T-helper 1 cell treated with Interleukin-12 subunit alpha and Interleukin-12 subunit beta and Interleukin-4 antibody, amounts not matched to agents 30 μg/mL and 1 μg/mL, for 36 hours (primary cell): ENCODE measurements around the gene SLC26A5.

ENCODE experiments used
- H3K27ac Mint-ChIP-seq: one replicate; pipeline ENCODE4 v1.8.0; 2021; ENCODE audit warnings: mild to moderate bottlenecking, mixed read lengths
- H3K27me3 Mint-ChIP-seq: one replicate; pipeline ENCODE4 v1.8.0; 2021; ENCODE audit warnings: low read depth, mixed read lengths
- H3K36me3 Mint-ChIP-seq: one replicate; pipeline ENCODE4 v1.8.0; 2021; ENCODE audit warnings: low read depth, mixed read lengths
- H3K4me1 Mint-ChIP-seq: one replicate; pipeline ENCODE4 v1.8.0; 2021; ENCODE audit warnings: low read depth, mixed read lengths
- H3K4me3 Mint-ChIP-seq: one replicate; pipeline ENCODE4 v1.8.0; 2021; ENCODE audit warnings: mild to moderate bottlenecking, moderate library complexity, mixed read lengths
- H3K9me3 Mint-ChIP-seq: one replicate; pipeline ENCODE4 v1.8.0; 2021; ENCODE audit warnings: mixed read lengths

SLC26A5 gene

GRCh38 chr7:103388469-103389140 lies 57.4 kb downstream of the SLC26A5 start:
- no peaks in the 10 kb centered on the region for H3K36me3 Mint-ChIP-seq
- H3K4me3 Mint-ChIP-seq: no peak overlapping the region
- H3K9me3 Mint-ChIP-seq: no peaks in the 10 kb centered on the region

GRCh38 chr7:103387242-103387641 lies 58.8 kb downstream of the SLC26A5 start:
- H3K27ac Mint-ChIP-seq: no peak overlapping the region
- H3K4me3 Mint-ChIP-seq: no peak overlapping the region
- no peaks in the 10 kb centered on the region for H3K36me3 Mint-ChIP-seq
- no peaks in the 10 kb centered on the region for H3K27me3 Mint-ChIP-seq
- H3K4me1 Mint-ChIP-seq: no peaks in the 10 kb centered on the region
- no peaks in the 10 kb centered on the region for H3K9me3 Mint-ChIP-seq

More at GRCh38 chr7:103388469-103389140, 57.4 kb downstream of the SLC26A5 start:
- H3K27me3 Mint-ChIP-seq: no peaks in the 10 kb centered on the region
- H3K27ac Mint-ChIP-seq: no peak overlapping the region
- H3K4me1 Mint-ChIP-seq: no peaks in the 10 kb centered on the region

- Mint-ChIP-seq H3K4me1 (no peaks in the 10 kb centered on the region), H3K36me3 (no peaks in the 10 kb centered on the region), H3K9me3 (no peaks in the 10 kb centered on the region), H3K4me3 (no peak overlapping the region), H3K27ac (no peak overlapping the region), H3K27me3 (peaks cover 12% of the 10 kb centered on the region)
Measured at GRCh38 chr7:103382032-103382402, 64.0 kb downstream of the SLC26A5 start.

- H3K9me3 Mint-ChIP-seq: no peaks in the 10 kb centered on the region
- H3K27ac Mint-ChIP-seq: no peak overlapping the region
- H3K27me3 Mint-ChIP-seq: peaks cover 12% of the 10 kb centered on the region
- no peaks in the 10 kb centered on the region for H3K4me1 Mint-ChIP-seq
- no peak overlapping the region for H3K4me3 Mint-ChIP-seq
- H3K36me3 Mint-ChIP-seq: no peaks in the 10 kb centered on the region
Measured at GRCh38 chr7:103381280-103382031, 64.6 kb downstream of the SLC26A5 start.

GRCh38 chr7:103380395-103381191 lies 65.4 kb downstream of the SLC26A5 start:
- H3K4me3 Mint-ChIP-seq: no peak overlapping the region
- no peaks in the 10 kb centered on the region for H3K4me1 Mint-ChIP-seq
- H3K27ac Mint-ChIP-seq: no peak overlapping the region
- peaks cover 12% of the 10 kb centered on the region for H3K27me3 Mint-ChIP-seq
- no peaks in the 10 kb centered on the region for H3K36me3 Mint-ChIP-seq
- H3K9me3 Mint-ChIP-seq: no peaks in the 10 kb centered on the region

GRCh38 chr7:103379270-103379975 lies 66.6 kb downstream of the SLC26A5 start:
- H3K9me3 Mint-ChIP-seq: no peaks in the 10 kb centered on the region
- peaks cover 12% of the 10 kb centered on the region for H3K27me3 Mint-ChIP-seq
- H3K4me3 Mint-ChIP-seq: no peak overlapping the region
- H3K36me3 Mint-ChIP-seq: no peaks in the 10 kb centered on the region
- no peak overlapping the region for H3K27ac Mint-ChIP-seq
- H3K4me1 Mint-ChIP-seq: no peaks in the 10 kb centered on the region

- no peak overlapping the region for H3K4me3 Mint-ChIP-seq
- H3K27ac Mint-ChIP-seq: no peak overlapping the region
- H3K36me3 Mint-ChIP-seq: peaks cover 14% of the 10 kb centered on the region
- peaks cover 9% of the 10 kb centered on the region for H3K27me3 Mint-ChIP-seq
- no peaks in the 10 kb centered on the region for H3K9me3 Mint-ChIP-seq
- H3K4me1 Mint-ChIP-seq: no peaks in the 10 kb centered on the region
Measured at GRCh38 chr7:103373866-103374643, 72.0 kb downstream of the SLC26A5 start.

- no peak overlapping the region for H3K27ac Mint-ChIP-seq
- no peak overlapping the region for H3K4me3 Mint-ChIP-seq
- no peaks in the 10 kb centered on the region for H3K27me3 Mint-ChIP-seq
- peaks cover 37% of the 10 kb centered on the region for H3K36me3 Mint-ChIP-seq
- H3K9me3 Mint-ChIP-seq: no peaks in the 10 kb centered on the region
- no peaks in the 10 kb centered on the region for H3K4me1 Mint-ChIP-seq
Measured at GRCh38 chr7:103369432-103369831, 76.6 kb downstream of the SLC26A5 start.

GRCh38 chr7:103349805-103350204 lies 96.2 kb downstream of the SLC26A5 start:
- no peaks in the 10 kb centered on the region for H3K9me3 Mint-ChIP-seq
- H3K4me1 Mint-ChIP-seq: peaks cover 40% of the 10 kb centered on the region
- peak overlapping the region; percentile 61 for H3K27ac Mint-ChIP-seq
- H3K27me3 Mint-ChIP-seq: no peaks in the 10 kb centered on the region
- H3K4me3 Mint-ChIP-seq: peak overlapping the region; percentile 85
- H3K36me3 Mint-ChIP-seq: peaks cover 32% of the 10 kb centered on the region

- Mint-ChIP-seq H3K4me3 (peak overlapping the region; percentile 98), H3K27ac (peak overlapping the region; percentile 53), H3K27me3 (no peaks in the 10 kb centered on the region), H3K4me1 (peaks cover 43% of the 10 kb centered on the region), H3K9me3 (no peaks in the 10 kb centered on the region), H3K36me3 (peaks cover 29% of the 10 kb centered on the region)
Measured at GRCh38 chr7:103348959-103349358, 97.0 kb downstream of the SLC26A5 start.

GRCh38 chr7:103348452-103348851 lies 97.6 kb downstream of the SLC26A5 start:
- Mint-ChIP-seq H3K36me3 (peaks cover 29% of the 10 kb centered on the region), H3K27ac (peak overlapping the region; percentile 77), H3K4me1 (peaks cover 43% of the 10 kb centered on the region), H3K4me3 (peak overlapping the region; percentile 98), H3K27me3 (no peaks in the 10 kb centered on the region), H3K9me3 (no peaks in the 10 kb centered on the region)

GRCh38 chr7:103347507-103348267 lies 98.3 kb downstream of the SLC26A5 start, which contains the start of gene PSMC2:
Gene PSMC2, plus strand, starts transcription at chr7:103347643. Its CDS starts 69 bp downstream, at chr7:103347712.
- H3K4me1 Mint-ChIP-seq: peaks cover 45% of the 10 kb centered on the region
- no peaks in the 10 kb centered on the region for H3K9me3 Mint-ChIP-seq
- H3K27me3 Mint-ChIP-seq: no peaks in the 10 kb centered on the region
- H3K27ac Mint-ChIP-seq: peak within 1 kb of the TSS; percentile 99
- H3K36me3 Mint-ChIP-seq: peaks cover 25% of the 10 kb centered on the region
- H3K4me3 Mint-ChIP-seq: peak within 1 kb of the TSS; percentile 98

- H3K27ac Mint-ChIP-seq: peak overlapping the region; percentile 1
- H3K36me3 Mint-ChIP-seq: peaks cover 23% of the 10 kb centered on the region
- peaks cover 44% of the 10 kb centered on the region for H3K4me1 Mint-ChIP-seq
- peak overlapping the region; percentile 46 for H3K4me3 Mint-ChIP-seq
- H3K9me3 Mint-ChIP-seq: no peaks in the 10 kb centered on the region
- no peaks in the 10 kb centered on the region for H3K27me3 Mint-ChIP-seq
Measured at GRCh38 chr7:103346396-103346795, 99.6 kb downstream of the SLC26A5 start.
